Nucleus accumbens (tissue), 56 donors: ENCODE results near the gene SH3BGRL.
"Not testable (repeated sequence)": the region's sequence is repeated elsewhere in the genome, so short reads cannot be mapped to it uniquely, and the experiment has no call there.

ENCODE experiments used
- DNase-seq, 56 donors: peaks; one replicate each; lab custom pipeline; 2025; lab: John Stamatoyannopoulos, UW

The SH3BGRL gene

DNA sequence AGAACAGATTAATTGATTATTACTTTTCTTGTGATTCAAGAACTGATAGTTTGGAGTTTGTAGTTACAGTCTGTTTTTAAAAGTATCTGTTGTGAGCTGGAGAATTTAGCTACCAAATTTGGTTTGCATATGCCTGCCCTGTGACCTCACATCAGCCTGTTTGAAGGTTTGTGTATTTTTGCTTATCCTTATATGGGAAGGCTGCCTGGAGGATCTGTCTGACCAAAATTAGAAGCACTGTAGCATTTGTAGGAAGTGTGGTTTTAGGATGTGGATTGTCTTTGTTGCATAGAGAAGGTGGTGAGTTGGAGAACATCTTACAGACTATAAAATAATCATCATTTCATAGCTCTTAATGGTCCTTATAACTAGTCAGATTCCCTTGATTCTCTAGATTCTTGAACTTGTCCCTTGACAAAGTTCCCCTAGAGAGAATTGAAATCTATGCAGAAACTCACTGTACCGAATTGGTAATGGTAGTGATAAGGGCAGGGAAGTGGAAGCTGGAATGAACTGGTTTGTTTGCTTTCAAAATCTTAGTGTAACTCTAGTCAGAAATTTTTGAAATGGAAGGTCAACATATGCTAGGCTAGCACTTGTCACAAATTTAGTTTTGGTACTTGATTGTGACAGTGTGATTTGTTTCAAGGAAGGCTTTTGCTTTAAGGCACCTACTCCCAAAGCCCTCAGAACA is 57.3 kb downstream of the SH3BGRL start:
- DNase-seq = no peak

DNA sequence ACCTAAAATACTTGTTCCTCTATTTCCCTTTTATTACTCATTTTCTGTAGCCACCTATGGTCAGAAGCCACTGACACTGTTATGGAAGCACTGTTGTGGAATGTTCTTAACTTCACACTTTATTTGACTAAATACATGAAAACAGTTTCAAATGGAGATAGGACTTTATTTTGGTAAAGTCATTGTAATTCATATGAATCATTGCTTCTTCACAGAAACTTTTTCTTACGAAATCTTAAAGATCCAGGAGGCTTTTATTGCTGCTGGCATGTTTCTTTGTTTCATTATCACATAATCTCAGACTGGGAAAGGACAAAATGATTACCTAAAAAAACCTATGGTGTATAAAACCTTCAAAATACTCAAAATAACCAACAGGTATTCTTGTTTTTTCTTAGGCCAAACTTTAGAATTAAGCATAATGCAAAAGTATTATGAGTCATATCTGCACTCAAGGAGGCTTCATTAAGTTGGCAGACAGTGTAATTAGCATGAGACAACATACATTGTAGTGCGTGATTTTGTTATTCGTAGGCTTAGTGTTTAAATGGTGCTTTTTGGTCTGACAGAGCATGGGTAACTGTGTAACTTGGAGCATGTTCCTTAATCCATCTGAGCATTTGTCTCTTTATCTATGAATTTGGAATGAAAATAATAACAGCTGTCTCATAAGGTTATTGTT is 58.0 kb downstream of the SH3BGRL start:
- DNase-seq = no peak

DNA sequence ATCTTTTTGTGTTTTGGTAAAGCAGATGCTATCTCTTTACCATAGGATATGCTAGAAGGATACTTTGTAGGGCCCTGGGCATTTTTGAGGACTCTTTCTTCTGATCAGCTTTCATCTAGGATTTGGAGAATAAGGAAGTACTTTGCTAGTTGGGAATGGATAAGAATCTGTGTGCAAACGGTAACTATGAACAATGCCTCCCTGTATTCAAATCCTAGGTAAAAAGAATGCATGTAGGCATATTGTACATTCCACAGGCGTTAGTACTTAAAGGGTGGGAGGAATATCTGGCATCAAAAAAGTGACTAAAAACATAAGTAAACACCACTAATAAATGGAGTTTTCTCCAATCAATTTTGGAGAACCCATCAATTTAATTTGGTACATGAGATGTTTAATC is 59.7 kb downstream of the SH3BGRL start:
- DNase-seq = no peak

DNA sequence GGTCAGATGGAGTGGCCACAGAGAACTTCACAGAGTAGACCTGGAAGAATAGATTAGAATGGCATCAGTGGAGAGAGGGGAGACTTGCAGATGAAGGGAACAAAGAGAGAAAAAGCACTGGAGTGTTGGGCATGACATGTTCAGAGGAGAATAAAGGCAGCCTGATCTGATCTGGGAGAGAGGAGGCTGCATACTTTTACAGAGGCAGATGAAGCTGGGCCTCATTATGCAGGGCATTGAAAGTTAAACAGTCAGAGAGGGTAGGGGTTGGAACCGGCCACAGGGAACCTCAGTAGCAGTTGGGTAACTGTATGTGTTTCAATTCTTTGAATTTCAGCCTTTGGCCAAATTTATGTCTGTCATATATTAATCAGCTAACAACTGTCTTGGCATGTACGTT is 61.2 kb downstream of the SH3BGRL start:
- no peak for DNase-seq

DNA sequence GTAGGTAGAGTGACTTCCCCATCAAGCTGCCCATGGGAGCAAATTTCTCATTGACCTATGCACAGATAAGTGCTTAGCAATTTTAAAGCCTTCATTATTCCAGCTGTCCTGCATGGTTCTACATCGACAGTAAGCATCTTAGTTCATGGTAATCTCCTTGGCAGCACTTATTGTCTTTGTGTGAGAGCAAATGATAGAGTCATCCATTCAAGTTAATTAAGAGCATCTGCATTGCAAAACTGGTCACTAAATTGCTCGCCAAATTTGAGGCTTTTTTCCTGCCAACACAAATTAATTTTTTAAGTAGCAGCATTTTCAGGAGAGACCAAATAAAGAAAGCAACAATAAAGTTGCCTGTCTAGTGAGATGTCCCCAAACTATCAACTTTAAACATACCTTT is 76.7 kb downstream of the SH3BGRL start:
- no peak for DNase-seq

DNA sequence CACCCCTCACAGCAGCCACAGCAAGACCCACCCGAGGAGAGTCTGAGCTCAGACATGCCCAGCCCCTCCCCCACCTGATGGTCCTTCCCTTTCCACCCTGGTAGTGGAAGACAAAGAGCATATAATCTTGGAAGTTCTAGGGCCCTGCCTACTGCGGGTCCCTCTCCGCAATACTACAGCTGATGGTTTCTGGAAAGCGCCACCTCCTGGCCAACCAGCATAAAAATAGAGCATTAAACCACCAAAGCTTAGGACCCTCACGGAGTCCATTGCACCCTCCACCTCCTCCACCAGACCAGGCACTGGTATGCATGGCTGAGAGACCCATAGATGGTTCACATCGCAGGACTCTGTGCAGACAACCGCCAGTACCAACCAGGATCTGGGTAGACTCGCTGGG is 78.2 kb downstream of the SH3BGRL start:
- no peak for DNase-seq

DNA sequence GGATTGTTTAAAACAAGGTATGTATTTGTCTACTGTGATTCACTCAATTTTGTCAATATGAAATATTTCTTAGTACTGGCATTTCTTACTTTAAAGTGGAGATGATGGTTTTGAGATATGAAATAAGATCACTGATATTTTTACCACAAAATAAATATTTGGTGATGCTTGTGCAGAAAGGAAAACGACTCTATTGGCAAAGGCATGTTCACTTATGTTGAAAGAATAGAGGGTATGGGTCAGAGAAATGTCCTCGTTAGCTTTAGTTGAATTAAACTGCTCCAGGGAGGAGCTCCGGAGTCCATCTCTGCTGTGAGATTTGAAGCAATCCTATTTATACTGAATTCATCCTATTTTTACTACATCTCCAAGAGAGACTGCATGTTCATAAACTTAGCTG is 84.2 kb downstream of the SH3BGRL start:
- no peak for DNase-seq

DNA sequence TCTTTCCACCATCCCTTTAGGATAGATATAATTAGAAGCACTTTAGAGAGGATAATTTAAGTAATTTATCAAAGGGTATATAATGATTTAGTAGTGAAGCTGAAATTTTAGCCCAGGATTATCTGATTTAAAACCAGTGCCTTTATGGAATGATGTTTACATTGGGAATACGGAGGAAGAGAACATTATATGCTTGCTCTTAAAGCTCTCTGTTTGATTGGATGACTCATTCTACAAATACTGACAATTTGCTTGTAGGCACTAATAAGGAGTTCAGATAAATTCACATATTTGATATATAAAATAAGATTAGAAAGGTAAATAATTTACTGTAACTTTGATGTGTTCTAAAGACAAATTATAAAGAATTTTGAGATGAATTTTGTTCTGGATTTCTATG is 84.7 kb downstream of the SH3BGRL start:
- DNase-seq = no peak

DNA sequence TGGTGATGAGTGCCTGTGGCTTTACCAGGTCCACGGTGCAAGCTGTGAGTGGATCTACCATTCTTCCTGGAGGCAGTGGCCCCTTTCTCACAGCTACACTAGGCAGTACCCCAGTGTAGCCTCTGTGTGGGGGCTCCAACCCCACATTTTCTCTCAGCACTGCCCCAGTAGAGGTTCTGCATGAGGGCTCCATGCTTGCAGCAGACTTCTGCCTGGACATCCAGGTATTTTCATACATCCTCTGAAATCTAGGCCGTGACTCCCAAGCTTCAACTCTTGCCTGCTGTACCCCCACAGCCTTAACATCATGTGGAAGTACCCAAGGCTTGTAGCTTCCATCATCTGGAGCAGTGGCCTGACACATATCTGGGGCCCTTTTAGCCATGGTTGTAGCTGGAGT is 90.1 kb downstream of the SH3BGRL start:
- no peak for DNase-seq

DNA sequence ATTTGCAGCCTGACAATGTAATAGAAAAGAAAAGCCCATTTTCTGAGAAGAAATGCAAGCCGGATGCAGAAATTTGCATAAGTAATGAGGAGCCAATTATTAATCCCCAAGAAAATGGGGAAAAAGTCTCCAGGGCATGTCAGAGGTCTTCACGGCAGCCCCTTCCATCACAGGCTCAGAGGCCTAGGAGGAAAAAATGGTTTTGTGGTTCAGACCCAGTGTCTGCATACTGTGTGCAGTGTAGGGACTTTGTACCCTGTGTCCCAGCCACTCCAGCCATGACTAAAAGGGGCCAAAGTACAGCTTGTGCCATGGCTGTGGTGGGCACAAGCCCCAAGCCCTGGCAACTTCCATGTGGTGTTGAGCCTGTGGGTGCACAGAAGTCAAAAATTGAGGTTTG is 92.2 kb downstream of the SH3BGRL start:
- no peak for DNase-seq

DNA sequence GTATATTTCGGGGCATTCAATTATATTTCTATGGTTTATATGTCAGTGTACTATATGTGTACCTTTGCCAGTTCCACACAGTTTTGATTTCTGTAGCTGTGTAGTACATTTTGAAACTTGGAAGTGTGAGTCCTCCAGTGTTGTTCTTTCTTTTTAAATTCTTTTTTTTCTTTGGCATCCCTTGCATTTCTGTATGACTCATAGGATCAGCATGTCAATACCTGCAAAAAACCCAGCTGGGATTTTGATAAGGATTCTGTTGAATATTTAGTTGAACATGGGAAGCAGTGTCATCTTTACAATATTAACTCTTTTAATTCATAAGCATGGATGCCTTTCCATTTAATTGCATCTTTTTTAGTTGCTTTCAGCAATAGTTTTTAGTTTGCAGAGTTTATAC is 100.0 kb downstream of the SH3BGRL start:
- no peak for DNase-seq

DNA sequence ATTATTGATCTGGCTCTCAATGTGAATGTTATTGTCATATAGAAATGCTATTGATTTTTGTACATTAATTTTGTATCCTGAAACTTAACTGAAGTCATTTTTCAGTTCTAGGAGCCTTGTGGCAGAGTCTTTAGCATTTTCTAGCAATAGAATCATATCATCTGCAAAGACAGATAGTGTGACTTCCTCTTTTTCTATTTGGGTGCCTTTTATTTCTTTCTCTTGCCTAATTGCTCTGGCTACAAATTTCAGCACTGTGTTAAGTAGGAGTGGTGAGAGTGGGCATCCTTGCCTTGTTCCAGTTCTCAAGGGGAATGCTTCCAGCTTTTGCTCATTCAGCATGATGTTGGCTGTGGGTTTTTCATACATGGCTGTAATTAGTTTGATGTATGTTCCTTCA is 102.7 kb downstream of the SH3BGRL start:
- DNase-seq = no peak

DNA sequence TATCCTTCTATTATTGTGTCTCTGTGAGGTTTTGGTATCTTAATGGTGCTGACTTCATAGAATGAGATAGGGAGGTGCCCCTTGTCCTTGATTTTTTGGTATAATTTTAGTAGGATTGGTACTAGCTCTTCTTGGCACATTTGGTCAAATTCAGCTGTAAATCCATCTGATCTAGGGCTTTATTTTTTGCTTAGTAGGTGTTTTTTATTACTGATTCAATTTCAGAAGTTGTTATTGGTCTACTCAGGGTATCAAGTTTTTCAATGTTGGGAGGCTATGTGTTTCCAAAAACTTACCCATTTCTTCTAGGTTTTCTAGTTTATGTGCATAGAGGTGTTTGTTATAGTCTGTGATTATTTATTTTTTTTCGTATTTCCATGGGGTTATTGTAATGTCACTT is 103.3 kb downstream of the SH3BGRL start:
- DNase-seq = no peak

DNA sequence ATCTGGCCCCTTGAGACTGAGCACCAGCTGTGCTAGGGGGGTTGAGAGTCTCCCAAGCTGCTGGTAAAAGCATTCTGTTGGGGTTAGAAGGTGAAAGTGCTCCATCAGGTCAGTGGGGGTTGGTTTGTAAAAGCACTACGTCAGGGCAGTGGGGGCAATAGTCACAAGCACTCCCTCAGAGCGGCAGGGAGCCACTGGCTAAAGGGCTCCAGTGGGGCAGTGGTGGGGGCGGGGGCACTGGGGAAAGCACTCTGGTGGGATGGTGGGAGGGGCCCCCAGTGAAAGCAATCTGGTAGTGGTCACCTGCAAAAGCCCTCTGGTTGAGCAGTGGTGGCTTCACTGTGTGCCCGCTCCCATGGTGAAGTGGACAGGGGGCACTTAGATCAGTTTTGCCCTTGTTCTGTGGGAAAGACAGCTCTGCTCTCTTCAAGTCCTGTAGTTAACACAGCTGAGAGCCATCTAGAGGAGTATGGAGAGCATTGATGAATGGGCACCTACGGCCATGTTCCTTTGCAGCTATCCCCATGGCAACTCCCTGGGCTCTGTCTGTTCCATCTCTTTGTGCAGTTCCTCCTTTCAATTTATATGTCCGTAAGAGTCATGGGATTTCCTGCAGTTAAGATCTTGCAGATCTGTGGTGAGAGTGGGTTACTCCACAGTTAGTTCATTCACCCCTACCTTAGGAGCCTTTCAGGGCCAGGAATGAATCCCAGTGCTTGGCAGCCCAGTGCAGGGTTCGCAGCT is 106.4 kb downstream of the SH3BGRL start:
- DNase-seq = no peak

DNA sequence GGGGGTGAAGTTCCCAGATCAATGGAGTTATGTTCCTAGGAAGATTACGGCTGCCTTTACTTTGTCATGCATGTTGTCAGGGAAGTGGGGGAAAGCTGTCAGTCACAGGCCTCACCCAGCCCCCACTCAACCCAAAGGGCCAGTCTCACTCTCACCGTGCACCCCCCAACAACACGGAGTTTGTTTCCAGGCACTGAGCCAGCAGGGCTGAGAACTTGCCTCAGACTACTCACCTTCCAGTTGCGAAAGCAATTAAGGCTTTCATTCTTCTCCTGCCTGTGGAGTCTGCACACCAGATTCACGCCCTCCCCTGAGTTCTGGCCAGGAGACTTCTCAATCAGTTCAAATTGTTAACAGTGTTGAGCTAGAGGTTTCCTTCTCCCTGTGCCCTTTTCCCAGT is 114.3 kb downstream of the SH3BGRL start:
- no peak for DNase-seq

DNA sequence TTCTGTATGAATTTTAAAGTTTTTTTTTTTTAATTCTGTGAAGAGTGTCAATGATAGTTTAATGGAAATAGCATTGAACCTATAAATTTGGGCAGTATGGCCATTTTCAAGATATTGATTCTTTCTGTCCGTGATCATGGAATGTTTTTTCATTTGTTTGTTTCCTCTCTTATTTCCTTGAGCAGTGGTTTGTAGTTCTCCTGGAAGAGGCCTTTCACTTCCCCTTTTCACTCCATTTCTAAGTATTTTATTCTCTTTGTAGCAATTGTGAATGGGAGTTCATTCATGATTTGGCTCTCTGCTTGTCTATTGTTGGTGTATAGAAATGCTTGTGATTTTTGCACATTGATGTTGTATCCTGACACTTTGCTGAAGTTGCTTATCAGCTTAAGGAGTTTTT is 129.8 kb downstream of the SH3BGRL start:
- not testable (repeated sequence) for DNase-seq

DNA sequence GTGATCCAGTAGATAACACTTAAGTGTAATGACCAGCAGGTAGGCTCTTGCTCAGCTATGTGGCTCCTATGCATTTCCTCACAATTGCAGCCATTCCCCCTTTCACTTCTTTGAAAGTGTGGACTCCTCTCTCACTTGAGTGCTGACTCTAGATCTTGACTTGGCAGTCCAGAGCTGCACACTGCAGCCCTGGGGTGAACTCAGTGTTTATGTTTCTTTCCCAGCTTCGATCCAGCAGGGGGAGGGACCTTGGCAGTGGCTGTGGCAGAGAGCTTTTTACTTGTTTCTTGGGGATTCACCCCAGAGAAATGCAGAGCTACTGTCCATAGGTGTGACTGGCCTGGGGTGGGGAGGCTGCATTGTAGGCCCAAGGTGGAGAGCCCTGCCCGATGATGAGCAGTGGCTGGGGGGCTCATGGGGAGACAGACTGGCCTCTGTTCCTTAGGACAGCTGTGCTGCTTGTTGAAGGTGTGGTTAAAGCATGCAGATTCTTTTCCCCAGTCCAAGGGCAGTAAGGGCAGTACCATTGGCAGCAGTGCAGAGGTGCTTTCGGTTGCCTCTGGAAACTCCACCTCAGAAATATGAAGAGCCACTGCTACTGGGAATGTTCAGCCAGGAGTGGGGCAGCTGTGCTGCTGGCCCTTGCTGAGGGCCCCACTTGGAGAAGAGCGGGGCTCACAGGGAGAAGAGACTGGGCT is 134.7 kb downstream of the SH3BGRL start:
- no peak for DNase-seq

DNA sequence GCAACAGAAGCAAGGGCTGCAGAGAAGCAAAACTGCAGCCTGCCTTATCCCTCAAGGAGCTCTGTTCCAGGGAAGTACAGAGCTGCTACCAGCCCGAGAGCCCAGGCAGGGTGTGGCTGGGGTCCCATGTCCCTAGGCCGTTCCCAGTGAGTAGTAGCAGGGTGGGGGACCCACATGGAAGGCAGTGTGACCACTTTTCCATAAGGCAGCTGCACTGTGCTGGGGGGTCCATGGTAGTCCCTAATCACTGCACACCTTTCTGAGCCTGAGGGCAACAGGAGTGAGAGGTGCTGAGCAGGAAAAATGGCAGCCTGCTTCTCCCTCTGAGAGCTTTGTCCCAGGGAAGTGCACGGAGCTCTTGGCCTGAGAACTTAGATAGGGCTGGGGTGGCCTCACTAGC is 135.9 kb downstream of the SH3BGRL start:
- DNase-seq = no peak

DNA sequence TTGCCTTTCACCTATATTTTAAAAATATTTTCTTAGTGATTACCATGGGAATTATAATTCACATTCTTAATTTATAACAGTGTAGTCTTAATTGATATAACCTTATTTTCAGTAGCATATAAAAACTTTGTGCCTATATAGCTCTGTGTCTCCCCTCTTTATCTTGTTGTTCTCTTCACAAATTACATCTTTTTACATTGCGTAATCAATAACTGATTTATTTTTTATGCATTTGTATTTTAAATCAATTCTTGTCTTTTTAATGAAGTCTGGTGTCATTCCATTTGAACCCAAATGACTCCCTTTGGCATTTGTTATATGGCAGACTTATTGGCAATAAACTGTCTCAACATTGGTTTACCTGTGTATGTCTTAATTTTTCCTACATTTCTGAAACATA is 137.0 kb downstream of the SH3BGRL start:
- DNase-seq = no peak

DNA sequence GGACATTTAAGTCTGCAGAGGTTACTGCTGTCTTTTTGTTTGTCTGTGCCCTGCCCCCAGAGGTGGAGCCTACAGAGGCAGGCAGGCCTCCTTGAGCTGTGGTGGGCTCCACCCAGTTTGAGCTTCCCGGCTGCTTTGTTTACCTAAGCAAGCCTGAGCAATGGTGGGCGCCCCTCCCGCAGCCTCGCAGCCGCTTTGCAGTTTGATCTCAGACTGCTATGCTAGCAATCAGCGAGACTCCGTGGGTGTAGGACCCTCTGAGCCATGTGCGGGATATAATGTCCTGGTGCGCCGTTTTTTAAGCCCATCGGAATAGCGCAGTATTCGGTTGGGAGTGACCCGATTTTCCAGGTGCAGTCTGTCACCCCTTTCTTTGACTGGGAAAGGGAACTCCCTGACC is 143.4 kb downstream of the SH3BGRL start:
- not testable (repeated sequence) for DNase-seq
